H9 (cell line): ENCODE measurements around the gene NR2F1-AS1. TPM values are rescaled to one million over a fixed set of nuclear protein-coding genes. Genes with fewer than 3 reads are reported as not detected.
"Not testable (repeated sequence)": the region's sequence is repeated elsewhere in the genome, so short reads cannot be mapped to it uniquely, and the experiment has no call there.

Experiments used
- DNase-seq: peaks from one replicate; pipeline ENCODE4 v3.0.0-alpha.2; 2017
- H2AFZ ChIP-seq: one replicate; pipeline ENCODE4 v1.6.1; 2013; ENCODE audit warnings: mild to moderate bottlenecking, low read length, control low read depth, moderate library complexity
- H2AK5ac ChIP-seq: 2 replicates; pipeline ENCODE4 v1.6.1; 2013; ENCODE audit warnings: low read length, control low read depth, mixed read lengths; ENCODE audit not compliant: insufficient read length
- H2BK120ac ChIP-seq: one replicate; pipeline ENCODE4 v1.6.1; 2013; ENCODE audit warnings: low read depth, mild to moderate bottlenecking, low read length, control low read depth, inconsistent platforms; ENCODE audit not compliant: poor library complexity, severe bottlenecking
- H2BK12ac ChIP-seq: 2 replicates; pipeline ENCODE4 v1.6.1; 2013; ENCODE audit warnings: low read length, control low read depth, mixed read lengths, low read depth; ENCODE audit not compliant: insufficient read length
- H2BK15ac ChIP-seq: 2 replicates; pipeline ENCODE4 v1.6.1; 2013; ENCODE audit warnings: low read depth, low read length, control low read depth
- H2BK20ac ChIP-seq: one replicate; pipeline ENCODE4 v1.6.1; 2013; ENCODE audit warnings: low read depth, mild to moderate bottlenecking, low read length, control low read depth, inconsistent platforms; ENCODE audit not compliant: poor library complexity, severe bottlenecking
- H2BK5ac ChIP-seq: 2 replicates; pipeline ENCODE4 v1.6.1; 2013; ENCODE audit warnings: low read length, control low read depth, mixed read lengths; ENCODE audit not compliant: insufficient read length
- H3K14ac ChIP-seq: 2 replicates; pipeline ENCODE4 v1.6.1; 2013; ENCODE audit warnings: low read length, control low read depth; ENCODE audit not compliant: insufficient read depth
- H3K18ac ChIP-seq: 2 replicates; pipeline ENCODE4 v1.6.1; 2013; ENCODE audit warnings: low read depth, mild to moderate bottlenecking, mixed read lengths, low read length, control low read depth; ENCODE audit not compliant: insufficient read length
- H3K23ac ChIP-seq: 2 replicates; pipeline ENCODE4 v1.6.1; 2013; ENCODE audit warnings: low read length, control low read depth, mixed read lengths, low read depth; ENCODE audit not compliant: insufficient read length
- H3K23me2 ChIP-seq: 2 replicates; pipeline ENCODE4 v1.6.1; 2013; ENCODE audit warnings: low read depth, mild to moderate bottlenecking, mixed read lengths, low read length, control low read depth; ENCODE audit not compliant: insufficient read length, poor library complexity, severe bottlenecking
- H3K27ac ChIP-seq: 2 replicates; pipeline ENCODE4 v1.5.1; 2013; ENCODE audit warnings: low read length, control low read depth, mixed read lengths, low read depth; ENCODE audit not compliant: insufficient read length
- H3K27me3 ChIP-seq: 2 replicates; pipeline ENCODE4 v1.6.1; 2013; ENCODE audit warnings: low read length, control low read depth, inconsistent platforms; ENCODE audit not compliant: insufficient read depth
- H3K4ac ChIP-seq: 2 replicates; pipeline ENCODE4 v1.6.1; 2013; ENCODE audit warnings: low read depth, mild to moderate bottlenecking, control low read depth, inconsistent platforms, low read length, moderate library complexity
- H3K4me1 ChIP-seq: 2 replicates; pipeline ENCODE4 v1.6.1; 2013; ENCODE audit warnings: low read length, control low read depth, inconsistent platforms; ENCODE audit not compliant: insufficient read depth
- H3K4me2 ChIP-seq: 2 replicates; pipeline ENCODE4 v1.6.1; 2013; ENCODE audit warnings: low read length, control low read depth, mixed read lengths; ENCODE audit not compliant: insufficient read length, insufficient read depth
- H3K56ac ChIP-seq: 2 replicates; pipeline ENCODE4 v1.6.1; 2013; ENCODE audit warnings: low read depth, mild to moderate bottlenecking, mixed read lengths, low read length, control low read depth; ENCODE audit not compliant: insufficient read length
- H3K79me1 ChIP-seq: 2 replicates; pipeline ENCODE4 v1.6.1; 2013; ENCODE audit warnings: low read depth, mild to moderate bottlenecking, moderate library complexity, low read length, control low read depth, inconsistent platforms; ENCODE audit not compliant: insufficient read depth, poor library complexity, severe bottlenecking
- H3K79me2 ChIP-seq: 2 replicates; pipeline ENCODE4 v1.6.1; 2013; ENCODE audit warnings: low read length, control low read depth, inconsistent platforms; ENCODE audit not compliant: insufficient read depth
- H3K9ac ChIP-seq: 2 replicates; pipeline ENCODE4 v1.6.1; 2013; ENCODE audit warnings: low read length, control low read depth, mixed read lengths; ENCODE audit not compliant: insufficient read length; ENCODE audit errors: extremely low read depth
- H3K9me3 ChIP-seq: one replicate; pipeline ENCODE4 v1.6.1; 2013; ENCODE audit warnings: low read depth, low read length, inconsistent platforms; ENCODE audit not compliant: control insufficient read depth
- H3T11ph ChIP-seq: one replicate; pipeline ENCODE4 v1.6.1; 2013; ENCODE audit warnings: mild to moderate bottlenecking, low read length, control low read depth, inconsistent platforms
- H4K20me1 ChIP-seq: one replicate; pipeline ENCODE4 v1.6.1; 2013; ENCODE audit not compliant: control insufficient read depth, insufficient read length, insufficient read depth
- H4K5ac ChIP-seq: 2 replicates; pipeline ENCODE4 v1.6.1; 2013; ENCODE audit warnings: low read depth, mild to moderate bottlenecking, mixed read lengths, low read length, control low read depth; ENCODE audit not compliant: insufficient read length
- H4K8ac ChIP-seq: replicated peaks from 2 replicates; pipeline ENCODE4 v1.6.1; 2013; ENCODE audit warnings: low read length, control low read depth, mixed read lengths, low read depth; ENCODE audit not compliant: insufficient read length
- H4K91ac ChIP-seq: 2 replicates; pipeline ENCODE4 v1.6.1; 2013; ENCODE audit warnings: low read depth, mild to moderate bottlenecking, moderate library complexity, mixed read lengths, low read length, control low read depth; ENCODE audit not compliant: insufficient read length
- H3K27ac Mint-ChIP-seq, 3 experiments: 2 replicates in 2 of 3; 3 replicates in 1 of 3; pipeline ENCODE4 v1.8.0; 2020 to 2021; ENCODE audit warnings: mixed read lengths in 3 of 3, mild to moderate bottlenecking in 1 of 3, moderate library complexity in 1 of 3
- H3K27me3 Mint-ChIP-seq: 2 replicates; pipeline ENCODE4 v1.8.0; 2021; ENCODE audit warnings: low read depth, mild to moderate bottlenecking, moderate library complexity, mixed read lengths
- H3K36me3 Mint-ChIP-seq, 3 experiments: 2 replicates in 2 of 3; 3 replicates in 1 of 3; pipeline ENCODE4 v1.8.0; 2020 to 2021; ENCODE audit warnings: low read depth in 3 of 3, mixed read lengths in 3 of 3; ENCODE audit not compliant: insufficient read depth in 1 of 3
- H3K4me1 Mint-ChIP-seq, 2 experiments: 2 replicates each; pipeline ENCODE4 v1.8.0; 2020; ENCODE audit warnings: mixed read lengths in 2 of 2
- H3K4me3 Mint-ChIP-seq, 2 experiments: 2 replicates in 1 of 2; 3 replicates in 1 of 2; pipeline ENCODE4 v1.8.0; 2020 to 2021; ENCODE audit warnings: mild to moderate bottlenecking in 2 of 2, mixed read lengths in 2 of 2, moderate library complexity in 1 of 2
- H3K9me3 Mint-ChIP-seq, 2 experiments: 2 replicates in 1 of 2; 3 replicates in 1 of 2; pipeline ENCODE4 v1.8.0; 2020; ENCODE audit warnings: mild to moderate bottlenecking in 2 of 2, mixed read lengths in 2 of 2, moderate library complexity in 1 of 2
- WGBS: extraction: QIAGEN DNeasy Blood & Tissue Kit; methylation state at CpG from one replicate; pipeline ENCODE4 v1.1.7; 2013; ENCODE audit warnings: missing lambda C conversion rate, low lambda C conversion rate, mixed read lengths; ENCODE audit not compliant: insufficient read length; ENCODE audit errors: extremely low coverage; 5-methylcytosine and 5-hydroxymethylcytosine counted together
- total RNA-seq: library from RNA; stranded (reverse); gene quantifications from 2 replicates; pipeline ENCODE4 v1.2.1, GENCODE V29; 2021
- TF ChIP-seq, protein P1 (sequence below): fragments of 200-600 bp; sonication (generic); conservative IDR thresholded peaks from 3 replicates; pipeline ENCODE4 v1.8.0; 2021; ENCODE audit warnings: antibody characterized with exemption, mild to moderate bottlenecking

The NR2F1-AS1 gene
- total RNA-seq, 1 experiment from 2014 or later: 1.9 TPM

DNA sequence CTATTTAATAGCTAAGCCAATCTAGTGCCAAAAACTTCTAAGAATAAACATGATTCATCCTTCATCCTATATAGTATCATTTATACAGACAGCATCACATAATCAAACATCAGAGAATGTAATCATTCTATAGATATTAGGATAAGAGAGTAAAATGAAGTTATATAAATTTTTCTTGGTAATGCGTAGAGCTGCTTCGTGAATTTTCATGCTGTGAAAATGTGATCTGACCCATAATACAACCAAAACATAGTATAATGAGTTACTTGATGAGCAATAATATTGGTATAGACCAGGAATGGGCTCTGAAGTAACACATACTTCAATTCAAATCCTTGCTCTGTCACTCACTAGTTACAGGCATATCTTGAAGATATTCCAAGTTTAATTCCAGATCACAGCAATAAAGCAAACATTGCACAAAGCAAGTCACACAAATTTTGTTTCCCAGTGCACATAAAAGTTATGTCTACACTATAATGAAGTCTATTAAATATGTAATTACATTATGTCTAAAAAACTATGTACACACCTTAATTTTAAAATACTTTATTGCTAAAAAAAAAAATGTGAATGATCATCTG lies 23.9 kb downstream of the NR2F1-AS1 start:
- Mint-ChIP-seq H3K4me1 (no peaks in the 10 kb centered on the region), H3K36me3 (no peaks in the 10 kb centered on the region), H3K9me3 (no peaks in the 10 kb centered on the region), H3K27ac (no peak overlapping the region), H3K4me3 (no peak overlapping the region), H3K27me3 (no peaks in the 10 kb centered on the region)
- Histone ChIP-seq H3K9me3 (no peaks in the 10 kb centered on the region), H4K8ac (no peak overlapping the region), H2BK12ac (no peak overlapping the region), H3K56ac (no peak overlapping the region), H3T11ph (no peak overlapping the region), H2AK5ac (no peak overlapping the region), H3K9ac (no peak overlapping the region), H2BK20ac (no peak overlapping the region), H2AFZ (no peak overlapping the region), H3K79me1 (no peaks in the 10 kb centered on the region), H2BK120ac (no peak overlapping the region), H3K27ac (no peak overlapping the region), H3K79me2 (no peaks in the 10 kb centered on the region), H4K20me1 (no peaks in the 10 kb centered on the region), H4K91ac (no peak overlapping the region), H3K23me2 (no peaks in the 10 kb centered on the region), H3K4me2 (no peak overlapping the region), H2BK15ac (no peak overlapping the region), H3K4me1 (no peaks in the 10 kb centered on the region), H3K18ac (no peak overlapping the region), H4K5ac (no peak overlapping the region), H3K27me3 (no peaks in the 10 kb centered on the region), H3K23ac (no peak overlapping the region), H3K4ac (no peak overlapping the region), H3K14ac (no peak overlapping the region), H2BK5ac (no peak overlapping the region)
- no CpG with 5 or more reads among the region's 2 CpGs for WGBS
- no peak for DNase-seq
- TF ChIP-seq, protein P1, sequence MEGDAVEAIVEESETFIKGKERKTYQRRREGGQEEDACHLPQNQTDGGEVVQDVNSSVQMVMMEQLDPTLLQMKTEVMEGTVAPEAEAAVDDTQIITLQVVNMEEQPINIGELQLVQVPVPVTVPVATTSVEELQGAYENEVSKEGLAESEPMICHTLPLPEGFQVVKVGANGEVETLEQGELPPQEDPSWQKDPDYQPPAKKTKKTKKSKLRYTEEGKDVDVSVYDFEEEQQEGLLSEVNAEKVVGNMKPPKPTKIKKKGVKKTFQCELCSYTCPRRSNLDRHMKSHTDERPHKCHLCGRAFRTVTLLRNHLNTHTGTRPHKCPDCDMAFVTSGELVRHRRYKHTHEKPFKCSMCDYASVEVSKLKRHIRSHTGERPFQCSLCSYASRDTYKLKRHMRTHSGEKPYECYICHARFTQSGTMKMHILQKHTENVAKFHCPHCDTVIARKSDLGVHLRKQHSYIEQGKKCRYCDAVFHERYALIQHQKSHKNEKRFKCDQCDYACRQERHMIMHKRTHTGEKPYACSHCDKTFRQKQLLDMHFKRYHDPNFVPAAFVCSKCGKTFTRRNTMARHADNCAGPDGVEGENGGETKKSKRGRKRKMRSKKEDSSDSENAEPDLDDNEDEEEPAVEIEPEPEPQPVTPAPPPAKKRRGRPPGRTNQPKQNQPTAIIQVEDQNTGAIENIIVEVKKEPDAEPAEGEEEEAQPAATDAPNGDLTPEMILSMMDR: no peak

DNA sequence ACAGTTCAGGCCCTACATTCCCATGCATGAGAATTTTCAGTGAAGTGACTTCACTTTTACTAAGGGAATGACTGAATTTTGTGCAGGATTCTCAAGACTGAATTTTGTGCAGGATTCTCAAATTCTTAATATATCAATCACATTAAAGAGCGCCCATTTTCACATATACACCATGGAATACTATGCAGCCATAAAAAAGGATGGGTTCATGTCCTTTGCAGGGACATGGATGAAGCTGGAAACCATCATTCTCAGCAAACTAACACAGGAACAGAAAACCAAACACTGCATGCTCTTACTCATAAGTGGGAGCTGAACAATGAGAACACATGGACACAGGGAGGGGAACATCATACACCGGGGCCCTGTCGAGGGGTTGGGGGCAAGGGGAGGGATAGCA lies 31.4 kb downstream of the NR2F1-AS1 start:
- H3K4me1 ChIP-seq, H3K27me3 Mint-ChIP-seq, H3K79me2 ChIP-seq, H4K5ac ChIP-seq, H3K23me2 ChIP-seq, H3K27me3 ChIP-seq, H3K27ac ChIP-seq, H2BK120ac ChIP-seq, H2AK5ac ChIP-seq, H3K9me3 Mint-ChIP-seq, H3K27ac Mint-ChIP-seq, H2BK15ac ChIP-seq, H3K4me1 Mint-ChIP-seq, H3T11ph ChIP-seq, H2BK20ac ChIP-seq, H3K56ac ChIP-seq, H3K79me1 ChIP-seq, H4K20me1 ChIP-seq, H2BK12ac ChIP-seq, H2AFZ ChIP-seq, H3K36me3 Mint-ChIP-seq, H3K4me2 ChIP-seq, H2BK5ac ChIP-seq, H3K18ac ChIP-seq, H3K14ac ChIP-seq, H3K4me3 Mint-ChIP-seq, H3K23ac ChIP-seq, H3K9ac ChIP-seq, H4K91ac ChIP-seq, H3K4ac ChIP-seq, H4K8ac ChIP-seq, H3K9me3 ChIP-seq, DNase-seq: not testable (repeated sequence)
- no CpG with 5 or more reads among the region's 3 CpGs for WGBS
